ENCODE measurements around the gene NPEPPS. TPM values are rescaled to one million over a fixed set of nuclear protein-coding genes. Genes with fewer than 3 reads are reported as not detected.
"Not testable (repeated sequence)": the region's sequence is repeated elsewhere in the genome, so short reads cannot be mapped to it uniquely, and the experiment has no call there.

Gene NPEPPS
- polyA plus RNA-seq, 1 of the 3 experiments (the other 2 are of a cell fraction), result 73.2 TPM

DNA sequence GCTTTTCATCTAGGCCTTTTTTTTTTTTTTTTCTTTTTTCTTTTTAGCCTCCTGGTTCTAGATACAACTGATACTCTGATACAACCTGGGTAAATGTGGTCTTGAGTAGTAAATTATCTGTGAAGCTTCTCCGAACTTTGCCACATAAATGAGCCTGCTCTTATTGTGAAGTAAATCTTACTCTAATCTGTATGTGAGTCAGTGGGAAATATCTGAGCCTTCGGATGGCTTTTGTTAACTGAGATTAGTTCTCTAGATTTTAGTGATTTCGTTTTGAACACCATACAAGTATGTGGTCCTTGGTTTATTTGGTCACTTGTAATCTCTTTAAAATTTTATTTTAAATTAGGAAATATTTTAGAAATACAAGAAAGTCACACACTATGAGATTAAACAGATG lies 8.2 kb downstream of the NPEPPS start:
- H3K4me2 ChIP-seq; H3K4me3 ChIP-seq (ENCODE audit: low read depth in 2 of 2, low read length in 1 of 2); H3F3A ChIP-seq (replicated peaks; ENCODE audit: insufficient read depth); H2AFZ ChIP-seq (ENCODE audit: low read depth); H3K27me3 ChIP-seq (ENCODE audit: insufficient read depth); POLR2A ChIA-PET; H3K36me3 ChIP-seq (replicated peaks in 1 of 2; ENCODE audit: control insufficient read depth in 1 of 2, insufficient read depth in 2 of 2, low read length in 1 of 2); H3K9me3 ChIP-seq; H3K4me1 ChIP-seq (ENCODE audit: control insufficient read depth in 1 of 2, insufficient read depth in 2 of 2, low read depth in 1 of 2, low read length in 1 of 2); H3K27ac ChIP-seq (ENCODE audit: low read depth in 2 of 2, low read length in 1 of 2); H3K9me2 ChIP-seq; DNase-seq; H3K9ac ChIP-seq: not testable (repeated sequence)
- peaks cover 73% of the 10 kb centered on the region for H4K20me1 ChIP-seq (ENCODE audit: insufficient read depth)
- peaks cover 97% of the 10 kb centered on the region for H3K79me2 ChIP-seq (ENCODE audit: insufficient read depth)
- CTCF ChIA-PET, result interaction anchor here (0.8 kb wide), 1 partner anchor 77 kb away, joined by 3 read pairs; no protein-coding TSS in a partner anchor
- 65% methylated on average over 3 of the region's 3 CpGs for WGBS (ENCODE audit: low lambda C conversion rate)

DNA sequence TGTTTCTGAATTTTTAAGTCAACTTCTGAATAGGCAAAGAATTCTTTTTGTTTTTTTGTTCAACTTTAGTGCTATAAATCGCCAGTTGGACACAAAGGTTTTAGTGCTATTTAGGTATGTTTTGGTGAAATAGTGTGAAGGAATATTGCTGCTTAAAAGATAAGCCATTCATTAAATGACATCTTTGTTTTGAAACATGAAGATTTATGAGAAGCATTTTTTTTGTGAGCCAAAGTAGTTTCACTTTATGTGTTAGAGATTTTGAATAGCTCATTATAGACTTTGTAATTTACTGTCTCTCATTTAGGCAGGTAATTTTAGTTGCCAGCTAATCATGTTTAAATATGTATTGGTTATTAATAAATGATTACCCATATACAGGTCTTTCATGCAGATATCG lies 10.8 kb downstream of the NPEPPS start:
- DNase-seq; POLR2A ChIA-PET; H3K9ac ChIP-seq; H3K27me3 ChIP-seq (ENCODE audit: insufficient read depth); H3K9me3 ChIP-seq; H3K9me2 ChIP-seq; H3K27ac ChIP-seq (ENCODE audit: low read depth in 2 of 2, low read length in 1 of 2); H3K4me2 ChIP-seq; H2AFZ ChIP-seq (ENCODE audit: low read depth); H3K4me3 ChIP-seq (ENCODE audit: low read depth in 2 of 2, low read length in 1 of 2); H3K36me3 ChIP-seq (replicated peaks in 1 of 2; ENCODE audit: control insufficient read depth in 1 of 2, insufficient read depth in 2 of 2, low read length in 1 of 2); H3K4me1 ChIP-seq (ENCODE audit: control insufficient read depth in 1 of 2, insufficient read depth in 2 of 2, low read depth in 1 of 2, low read length in 1 of 2); H3F3A ChIP-seq (replicated peaks; ENCODE audit: insufficient read depth): not testable (repeated sequence)
- CTCF ChIA-PET, result interaction anchor here (1.0 kb wide), 1 partner anchor 74 kb away, joined by 4 read pairs; no protein-coding TSS in a partner anchor
- WGBS (ENCODE audit: low lambda C conversion rate), result 98% methylated on average over 2 of the region's 2 CpGs
- Histone ChIP-seq H3K79me2 (ENCODE audit: insufficient read depth) (peaks cover 90% of the 10 kb centered on the region), H4K20me1 (ENCODE audit: insufficient read depth) (peaks cover 65% of the 10 kb centered on the region)

DNA sequence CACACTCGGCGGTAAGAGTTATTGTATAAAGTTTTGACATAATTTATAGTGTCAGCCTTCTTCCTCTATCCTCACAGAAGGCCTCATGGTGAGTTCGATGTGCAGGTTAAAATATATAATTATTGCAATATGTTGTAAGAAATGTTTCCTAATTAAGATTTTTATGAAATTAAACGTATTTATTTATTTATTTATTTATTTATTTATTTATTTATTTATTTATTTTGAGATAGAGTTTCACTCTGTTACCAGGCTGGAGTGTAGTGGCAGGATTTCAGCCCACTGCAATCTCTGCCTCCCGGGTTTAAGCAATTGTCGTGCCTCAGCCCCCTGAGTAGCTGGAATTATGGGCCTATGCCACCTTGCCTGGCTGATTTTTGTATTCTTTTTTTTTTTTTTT lies 13.4 kb downstream of the NPEPPS start:
- POLR2A ChIA-PET; DNase-seq; H3K27ac ChIP-seq (ENCODE audit: low read depth in 2 of 2, low read length in 1 of 2); H2AFZ ChIP-seq (ENCODE audit: low read depth); H3K4me3 ChIP-seq (ENCODE audit: low read depth in 2 of 2, low read length in 1 of 2); H3K9me2 ChIP-seq; CTCF ChIA-PET; H3K4me1 ChIP-seq (ENCODE audit: control insufficient read depth in 1 of 2, insufficient read depth in 2 of 2, low read depth in 1 of 2, low read length in 1 of 2); H3K9me3 ChIP-seq; H3K4me2 ChIP-seq; H3F3A ChIP-seq (replicated peaks; ENCODE audit: insufficient read depth); H3K9ac ChIP-seq; H3K27me3 ChIP-seq (ENCODE audit: insufficient read depth): not testable (repeated sequence)
- Histone ChIP-seq H3K36me3 (replicated peaks in 1 of 2; ENCODE audit: control insufficient read depth in 1 of 2, insufficient read depth in 2 of 2, low read length in 1 of 2) (peaks cover 2 to 11% of the 10 kb centered on the region in 2 experiments), H3K79me2 (ENCODE audit: insufficient read depth) (peaks cover 73% of the 10 kb centered on the region), H4K20me1 (ENCODE audit: insufficient read depth) (peaks cover 44% of the 10 kb centered on the region)
- 91% methylated on average over 6 of the region's 6 CpGs for WGBS (ENCODE audit: low lambda C conversion rate)

DNA sequence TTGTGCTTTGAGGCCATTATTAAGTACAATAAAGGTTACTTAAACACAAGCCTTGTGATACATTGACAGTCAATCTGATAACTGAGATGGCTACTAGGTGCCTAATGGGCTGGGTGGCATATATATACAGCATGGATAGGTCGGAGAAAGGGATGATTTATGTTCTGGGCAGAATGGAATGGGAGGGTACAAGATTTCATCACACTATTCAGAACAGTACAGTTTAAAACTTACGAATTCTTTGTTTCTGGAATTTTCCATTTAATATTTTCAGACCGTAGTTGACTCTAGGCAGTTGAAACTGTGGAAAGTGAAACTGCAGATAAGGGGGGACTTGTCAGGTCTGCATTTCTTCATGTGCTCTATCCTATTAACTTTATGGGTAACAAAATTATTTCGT lies 23.8 kb downstream of the NPEPPS start:
- WGBS (ENCODE audit: low lambda C conversion rate), result 62% methylated on average over 4 of the region's 4 CpGs
- POLR2A ChIA-PET; H3K4me1 ChIP-seq (ENCODE audit: control insufficient read depth in 1 of 2, insufficient read depth in 2 of 2, low read depth in 1 of 2, low read length in 1 of 2); H3K4me2 ChIP-seq; CTCF ChIA-PET; H3K4me3 ChIP-seq (ENCODE audit: low read depth in 2 of 2, low read length in 1 of 2); H3K27me3 ChIP-seq (ENCODE audit: insufficient read depth); H3K27ac ChIP-seq (ENCODE audit: low read depth in 2 of 2, low read length in 1 of 2); H3K9ac ChIP-seq; H3K9me2 ChIP-seq; H3K9me3 ChIP-seq; H2AFZ ChIP-seq (ENCODE audit: low read depth); H3F3A ChIP-seq (replicated peaks; ENCODE audit: insufficient read depth): not testable (repeated sequence)
- peak; percentile 8 for DNase-seq
- Histone ChIP-seq H4K20me1 (ENCODE audit: insufficient read depth) (peaks cover 22% of the 10 kb centered on the region), H3K79me2 (ENCODE audit: insufficient read depth) (peaks cover 65% of the 10 kb centered on the region), H3K36me3 (replicated peaks in 1 of 2; ENCODE audit: control insufficient read depth in 1 of 2, insufficient read depth in 2 of 2, low read length in 1 of 2) (peaks cover 0 to 16% of the 10 kb centered on the region in 2 experiments)

DNA sequence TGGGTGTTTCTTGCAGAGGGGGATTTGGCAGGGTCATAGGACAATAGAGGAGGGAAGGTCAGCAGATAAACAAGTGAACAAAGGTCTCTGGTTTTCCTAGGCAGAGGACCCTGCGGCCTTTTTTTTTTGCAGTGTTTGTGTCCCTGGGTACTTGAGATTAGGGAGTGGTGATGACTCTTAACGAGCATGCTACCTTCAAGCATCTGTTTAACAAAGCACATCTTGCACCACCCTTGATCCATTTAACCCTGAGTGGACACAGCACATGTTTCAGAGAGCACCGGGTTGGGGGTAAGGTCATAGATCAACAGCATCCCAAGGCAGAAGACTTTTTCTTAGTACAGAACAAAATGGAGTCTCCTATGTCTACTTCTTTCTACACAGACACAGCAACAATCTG lies 25.2 kb downstream of the NPEPPS start:
- Histone ChIP-seq H3K79me2 (ENCODE audit: insufficient read depth) (peaks cover 66% of the 10 kb centered on the region), H3K36me3 (replicated peaks in 1 of 2; ENCODE audit: control insufficient read depth in 1 of 2, insufficient read depth in 2 of 2, low read length in 1 of 2) (peaks cover 0 to 17% of the 10 kb centered on the region in 2 experiments), H4K20me1 (ENCODE audit: insufficient read depth) (peaks cover 29% of the 10 kb centered on the region)
- H3K27me3 ChIP-seq (ENCODE audit: insufficient read depth); H3F3A ChIP-seq (replicated peaks; ENCODE audit: insufficient read depth); H3K9me2 ChIP-seq; H3K27ac ChIP-seq (ENCODE audit: low read depth in 2 of 2, low read length in 1 of 2); DNase-seq; H3K4me1 ChIP-seq (ENCODE audit: control insufficient read depth in 1 of 2, insufficient read depth in 2 of 2, low read depth in 1 of 2, low read length in 1 of 2); H3K4me2 ChIP-seq; CTCF ChIA-PET; H3K9ac ChIP-seq; POLR2A ChIA-PET; H3K9me3 ChIP-seq; H3K4me3 ChIP-seq (ENCODE audit: low read depth in 2 of 2, low read length in 1 of 2); H2AFZ ChIP-seq (ENCODE audit: low read depth): not testable (repeated sequence)
- WGBS (ENCODE audit: low lambda C conversion rate), result 97% methylated on average over 3 of the region's 3 CpGs

DNA sequence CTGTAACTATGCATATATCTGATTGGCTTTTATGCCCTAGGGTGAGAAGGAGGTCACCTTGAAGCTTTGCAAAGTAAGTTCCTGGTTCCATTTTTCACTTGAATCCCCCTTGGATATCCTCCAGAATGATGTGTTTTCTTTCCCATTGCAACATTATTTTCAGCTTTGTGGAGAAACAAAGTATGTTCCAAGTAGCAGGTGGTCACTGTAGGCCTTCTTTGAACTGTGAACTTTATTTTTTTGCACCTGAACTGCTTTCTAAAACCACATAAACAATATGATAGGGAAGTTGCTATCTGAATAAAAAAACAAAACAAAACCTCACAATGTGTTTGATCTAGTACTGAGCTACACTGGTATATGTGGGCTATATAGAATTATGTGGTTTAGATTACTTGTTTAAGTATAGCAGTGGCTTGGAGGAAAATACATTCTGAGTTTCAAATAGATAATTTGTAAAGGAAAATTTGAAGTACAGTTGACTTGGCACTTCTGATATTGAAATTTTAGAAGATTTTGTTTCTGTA lies 29.7 kb downstream of the NPEPPS start:
- H3K9me3 ChIP-seq; H3K4me2 ChIP-seq; H3F3A ChIP-seq (replicated peaks; ENCODE audit: insufficient read depth); CTCF ChIA-PET; DNase-seq; H3K4me3 ChIP-seq (ENCODE audit: low read depth in 2 of 2, low read length in 1 of 2); H3K27ac ChIP-seq (ENCODE audit: low read depth in 2 of 2, low read length in 1 of 2); H2AFZ ChIP-seq (ENCODE audit: low read depth); H3K4me1 ChIP-seq (ENCODE audit: control insufficient read depth in 1 of 2, insufficient read depth in 2 of 2, low read depth in 1 of 2, low read length in 1 of 2); POLR2A ChIA-PET; H3K9me2 ChIP-seq; H3K9ac ChIP-seq; H3K27me3 ChIP-seq (ENCODE audit: insufficient read depth): not testable (repeated sequence)
- Histone ChIP-seq H3K36me3 (replicated peaks in 1 of 2; ENCODE audit: control insufficient read depth in 1 of 2, insufficient read depth in 2 of 2, low read length in 1 of 2) (peaks cover 0 to 14% of the 10 kb centered on the region in 2 experiments), H4K20me1 (ENCODE audit: insufficient read depth) (peaks cover 29% of the 10 kb centered on the region), H3K79me2 (ENCODE audit: insufficient read depth) (peaks cover 69% of the 10 kb centered on the region)

Data from SK-N-SH (cell line).